GM13977 (cell line): Measurements from ENCODE around the gene RHOT2.

ENCODE experiments used
- DNase-seq: peaks from one replicate; pipeline ENCODE4 v3.0.0; 2012; ENCODE audit warnings: low spot score
- CTCF ChIP-seq: IDR thresholded peaks from 2 replicates; pipeline ENCODE4 v1.5.1; 2012; ENCODE audit warnings: mild to moderate bottlenecking, control low read depth; ENCODE audit not compliant: insufficient read depth; ENCODE audit errors: extremely low read depth, missing control alignments
- in situ Hi-C: fragments of 300-500 bp; cut with MboI; formaldehyde crosslinking; loops from one replicate; pipeline ENCODE4 v1.12.0; 2022; ENCODE audit warnings: low sequenced_read_pairs, low pct_unique_long_range_greater_than_20kb, mixed read lengths, inconsistent platforms; ENCODE audit not compliant: unreplicated experiment

Gene RHOT2

GRCh38 chr16:642189-643049 lies 25.5 kb upstream of the RHOT2 start:
- in situ Hi-C loops = no loop called here
- DNase-seq = peak; percentile 84
- no peak for TF ChIP-seq CTCF

- no peak for TF ChIP-seq CTCF
- no peak for DNase-seq
- in situ Hi-C loops = no loop called here
Observed at GRCh38 chr16:643050-643368, 24.9 kb upstream of the RHOT2 start.

- in situ Hi-C loops = no loop called here
- DNase-seq = no peak
- no peak for TF ChIP-seq CTCF
Observed at GRCh38 chr16:644556-644955, 23.4 kb upstream of the RHOT2 start.

GRCh38 chr16:645852-646678 lies 21.9 kb upstream of the RHOT2 start:
- no peak for DNase-seq
- in situ Hi-C loops = no loop called here
- no peak for TF ChIP-seq CTCF

- in situ Hi-C loops = no loop called here
- DNase-seq = no peak
- no peak for TF ChIP-seq CTCF
Observed at GRCh38 chr16:646679-647172, 21.2 kb upstream of the RHOT2 start.

GRCh38 chr16:647173-647902 lies 20.6 kb upstream of the RHOT2 start:
- no peak for DNase-seq
- no peak for TF ChIP-seq CTCF
- in situ Hi-C loops = no loop called here
